ENCODE results near the gene MN1. TPM values are rescaled to one million over a fixed set of nuclear protein-coding genes. Genes with fewer than 3 reads are reported as not detected.

The MN1 gene
- total RNA-seq, 1 donor from 2014 or later = under 0.01 TPM

GRCh38 chr22:27765706-27766291 is 35.8 kb downstream of the MN1 start:
- DNase-seq (ENCODE audit: low read depth in 2 of 2) = no peak

DNA sequence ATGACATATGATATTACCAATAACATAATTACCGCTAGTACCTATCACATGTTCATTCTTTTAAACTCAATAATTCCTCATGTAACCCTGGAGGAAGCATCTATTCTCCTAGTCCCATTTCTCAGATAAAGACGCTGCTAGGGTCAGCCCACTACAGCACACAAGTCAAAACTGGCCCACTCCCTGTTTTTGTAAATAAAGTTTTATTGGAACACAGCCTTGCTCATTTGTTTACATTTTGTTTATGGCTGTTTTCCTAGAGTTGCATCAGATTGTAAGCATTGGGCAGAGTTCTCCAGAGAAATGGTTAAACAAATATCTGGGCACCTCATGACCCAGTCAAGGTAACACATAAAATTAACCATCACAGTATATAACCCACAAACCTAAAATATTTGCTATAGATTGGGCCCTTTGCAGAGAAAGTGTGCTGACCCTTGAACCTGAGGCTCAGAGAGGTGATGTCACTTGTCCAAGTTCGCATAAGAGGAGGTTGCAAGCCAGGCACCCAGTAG is 36.8 kb downstream of the MN1 start:
- DNase-seq (ENCODE audit: low read depth in 2 of 2) = no peak

DNA sequence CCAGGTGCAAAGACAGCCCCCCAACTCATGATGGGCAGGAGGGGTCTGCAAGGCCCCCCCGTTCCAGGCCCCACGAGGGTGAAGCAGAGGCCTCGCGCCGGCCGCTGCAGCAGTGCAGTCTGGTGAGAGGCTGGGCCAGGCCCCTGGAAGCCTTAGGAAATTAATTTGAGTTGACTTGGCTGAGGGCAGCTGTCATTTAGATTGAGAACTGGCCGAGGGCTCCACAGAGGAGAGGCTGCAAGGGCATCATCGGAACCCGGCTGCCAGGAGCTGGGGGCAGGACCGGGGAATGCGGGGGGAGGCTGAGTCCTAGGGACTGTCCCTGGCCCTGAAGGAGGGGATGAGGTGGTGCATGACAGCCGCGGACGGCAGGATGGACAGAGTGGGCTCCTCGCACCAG is 39.9 kb downstream of the MN1 start:
- no peak for DNase-seq (ENCODE audit: low read depth in 2 of 2)

GRCh38 chr22:27761000-27761399 is 40.6 kb downstream of the MN1 start:
- DNase-seq (ENCODE audit: low read depth in 2 of 2) = no peak

- no peak for DNase-seq (ENCODE audit: low read depth in 2 of 2)
Observed at GRCh38 chr22:27760474-27760873, 41.1 kb downstream of the MN1 start.

GRCh38 chr22:27757928-27758525 is 43.5 kb downstream of the MN1 start:
- no peak for DNase-seq (ENCODE audit: low read depth in 2 of 2)

DNA sequence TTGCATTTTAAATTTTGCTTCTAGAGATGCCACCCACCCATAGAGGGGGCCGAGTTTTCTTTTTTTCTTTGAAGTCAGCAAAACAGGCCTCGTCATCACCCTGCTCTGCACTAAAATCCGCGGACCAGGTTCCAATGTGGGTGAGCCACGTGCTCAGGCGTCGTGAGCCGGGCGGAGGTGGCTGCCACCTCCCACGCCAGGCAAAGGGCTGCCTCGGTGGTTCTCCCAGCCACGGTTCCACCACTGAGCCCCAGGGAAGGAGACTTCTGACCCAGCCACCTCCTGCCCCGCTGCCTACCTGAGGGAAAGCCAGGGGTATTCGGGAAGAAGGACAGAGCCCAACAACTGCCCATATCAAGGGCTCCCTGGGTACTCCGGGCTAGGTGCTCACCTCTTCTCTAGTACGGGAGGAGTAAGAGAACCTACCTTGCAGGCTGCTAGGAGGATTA is 45.3 kb downstream of the MN1 start:
- DNase-seq (ENCODE audit: low read depth in 2 of 2) = no peak

GRCh38 chr22:27755521-27756211 is 45.9 kb downstream of the MN1 start:
- no peak for DNase-seq (ENCODE audit: low read depth in 2 of 2)

GRCh38 chr22:27754888-27755480 is 46.6 kb downstream of the MN1 start:
- no peak for DNase-seq (ENCODE audit: low read depth in 2 of 2)

GRCh38 chr22:27754247-27754887 is 47.2 kb downstream of the MN1 start:
- no peak for DNase-seq (ENCODE audit: low read depth in 2 of 2)

GRCh38 chr22:27752771-27753170 is 48.8 kb downstream of the MN1 start:
- DNase-seq (ENCODE audit: low read depth in 2 of 2) = peak in 1 of 2 donors; percentile 12

- DNase-seq (ENCODE audit: low read depth in 2 of 2) = no peak
Observed at GRCh38 chr22:27752141-27752540, 49.4 kb downstream of the MN1 start.

DNA sequence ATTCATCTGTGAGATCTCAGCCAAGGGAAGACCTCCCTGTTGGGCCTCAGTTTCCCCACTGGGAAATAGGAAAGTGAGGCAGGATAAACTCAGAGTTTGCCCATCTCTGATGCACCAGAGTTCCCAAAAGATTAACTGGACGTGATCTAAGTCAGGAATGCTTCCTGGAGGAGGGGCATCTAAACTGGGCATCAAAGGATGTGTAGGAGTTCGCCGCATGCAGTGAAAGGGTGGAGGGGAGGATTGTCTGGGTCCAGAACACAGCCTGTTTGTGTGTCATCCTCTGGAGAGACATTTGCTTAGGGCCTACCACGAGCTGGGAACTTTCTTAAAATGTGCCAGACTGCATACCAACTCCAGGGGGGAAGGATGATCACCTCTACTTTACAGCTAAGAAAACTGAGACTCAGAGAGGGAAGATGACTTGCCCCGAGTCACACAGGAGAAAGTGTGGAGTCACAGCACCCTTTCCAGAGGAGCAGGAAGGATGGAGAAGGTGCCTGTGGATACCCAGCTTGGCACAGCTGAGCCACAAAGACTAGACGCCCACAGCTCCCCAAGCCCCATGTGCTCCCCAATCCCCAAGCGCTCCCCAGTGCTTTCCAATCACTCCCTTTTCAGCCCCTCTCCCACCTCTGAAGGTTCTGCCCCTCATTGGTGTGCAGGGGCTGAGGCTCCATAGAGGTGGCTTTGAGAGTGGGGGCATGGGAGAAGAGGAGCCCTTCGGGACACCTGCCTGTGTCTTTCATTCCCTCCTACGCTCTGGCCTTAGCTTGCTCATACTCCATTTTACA is 50.1 kb downstream of the MN1 start:
- no peak for DNase-seq (ENCODE audit: low read depth in 2 of 2)

- DNase-seq (ENCODE audit: low read depth in 2 of 2) = no peak
Observed at GRCh38 chr22:27750584-27751265, 50.8 kb downstream of the MN1 start.

DNA sequence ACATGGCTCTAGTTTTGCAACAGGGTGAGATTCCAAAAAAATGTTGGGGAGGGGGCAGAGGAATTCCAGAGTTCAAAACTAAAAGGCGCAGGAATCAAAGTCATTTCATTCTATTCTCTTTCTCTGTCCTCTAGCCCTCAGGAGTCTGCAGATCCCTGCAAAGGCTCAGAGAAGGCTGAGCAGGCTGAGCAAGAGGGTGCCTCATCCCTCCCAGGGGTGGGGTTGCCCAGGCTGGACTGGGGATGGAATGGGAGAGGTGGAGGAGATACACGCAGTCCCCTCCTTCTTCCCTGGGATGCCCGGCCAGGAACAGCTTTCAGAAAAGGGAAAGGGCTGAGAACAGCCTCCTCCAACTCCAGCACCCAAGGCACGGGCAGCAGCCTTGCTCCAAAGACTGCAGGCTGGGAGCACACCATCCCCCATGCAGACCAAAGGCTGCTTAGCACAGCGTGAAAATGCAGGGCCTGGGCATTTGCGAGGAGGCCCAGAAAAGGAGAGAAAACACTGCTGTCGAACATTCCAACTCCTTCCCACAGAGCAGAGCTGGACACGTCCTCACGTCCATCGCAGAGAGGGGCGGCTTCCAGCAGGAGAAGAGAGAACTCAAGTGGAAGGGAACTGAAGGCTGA is 51.8 kb downstream of the MN1 start:
- DNase-seq (ENCODE audit: low read depth in 2 of 2) = no peak

GRCh38 chr22:27748751-27749191 is 52.8 kb downstream of the MN1 start:
- peak in 1 of 2 donors; percentile 20 for DNase-seq (ENCODE audit: low read depth in 2 of 2)

- no peak for DNase-seq (ENCODE audit: low read depth in 2 of 2)
Observed at GRCh38 chr22:27748349-27748748, 53.2 kb downstream of the MN1 start.

DNA sequence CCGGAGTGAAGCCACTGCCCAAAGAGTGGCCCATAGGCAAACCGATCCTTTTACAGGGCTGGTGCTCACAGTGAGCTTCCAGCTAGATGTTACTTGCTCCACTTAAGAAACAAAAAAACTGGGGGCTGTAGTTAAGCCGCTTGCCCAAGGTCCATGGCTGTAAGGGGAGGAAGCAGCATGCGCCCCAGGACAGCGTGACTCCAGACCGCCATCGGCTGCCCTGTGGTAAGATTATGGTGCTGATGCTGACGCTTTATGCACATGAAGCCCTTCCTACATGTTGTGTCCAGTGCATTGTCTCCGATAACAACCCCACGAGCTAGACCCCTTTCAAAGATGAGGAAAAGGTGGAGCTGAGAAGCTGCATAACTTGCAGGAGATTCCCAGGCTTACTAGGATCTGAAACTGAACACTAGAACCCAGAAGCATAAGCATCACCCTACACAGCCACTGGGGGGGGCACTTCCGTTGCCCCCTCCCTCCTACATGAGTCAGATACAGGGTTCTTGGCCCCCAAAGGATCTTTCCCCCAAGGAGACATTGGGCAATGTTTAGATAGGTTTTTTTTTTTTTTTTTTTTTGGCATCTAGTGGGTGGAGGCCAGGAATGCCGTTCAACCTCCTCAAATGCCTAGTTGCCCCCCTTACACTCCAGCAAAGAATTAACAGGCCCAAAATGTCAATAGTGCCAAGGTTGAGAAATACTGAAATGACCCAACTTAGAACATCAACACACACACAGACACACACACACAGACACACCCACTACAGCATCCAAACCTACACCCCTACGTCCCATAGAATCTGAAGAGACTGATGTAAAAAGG is 53.9 kb downstream of the MN1 start:
- no peak for DNase-seq (ENCODE audit: low read depth in 2 of 2)

DNA sequence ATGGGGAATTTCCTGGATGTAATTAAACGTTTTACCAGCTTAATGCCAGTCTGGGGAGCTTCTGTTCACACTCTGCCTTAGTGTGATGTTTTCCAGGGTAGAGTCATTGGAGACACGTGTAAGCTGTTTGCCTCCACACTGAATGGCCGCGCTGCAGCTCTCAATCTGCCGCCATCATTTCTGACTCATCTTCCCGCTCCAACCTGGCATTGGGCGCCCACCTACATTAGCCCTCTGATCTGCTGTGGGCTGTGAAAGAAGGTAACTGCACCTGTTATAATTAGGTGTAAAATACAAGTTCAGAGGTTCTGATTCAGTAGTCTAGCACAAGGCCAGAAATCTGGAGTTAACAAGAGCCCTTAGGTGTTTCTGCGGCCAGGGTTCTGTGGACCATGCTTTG is 54.6 kb downstream of the MN1 start:
- DNase-seq (ENCODE audit: low read depth in 2 of 2) = no peak

All from lung microvascular endothelial cell (primary cell).